ENCODE measurements around the gene C19orf73.

- TF ChIP-seq CTCF (IDR thresholded peaks at IDR 0.05) = no peak
- no peak for TF ChIP-seq POLR2AphosphoS5 (IDR thresholded peaks at IDR 0.05; ENCODE audit: insufficient read depth in 1 of 2, low read depth in 1 of 2)
- no peak for TF ChIP-seq POLR2A (IDR thresholded peaks at IDR 0.05)
Observed at GRCh38 chr19:49073514-49074378, 45.2 kb downstream of the C19orf73 start.
